Muscle of leg (tissue), 11 donors: Measurements from ENCODE around the gene KRT76. TPM values are rescaled to one million over a fixed set of nuclear protein-coding genes. Genes with fewer than 3 reads are reported as not detected.

Source experiments
- DNase-seq: peaks from one replicate; pipeline ENCODE4 v3.0.0; 2013
- H3K27ac ChIP-seq: one replicate; pipeline ENCODE4 v1.5.1; 2013; ENCODE audit warnings: mild to moderate bottlenecking, low read length, control low read depth
- H3K27me3 ChIP-seq: one replicate; pipeline ENCODE4 v1.6.1; 2013; ENCODE audit warnings: low read length; ENCODE audit not compliant: control insufficient read depth, insufficient read depth
- H3K36me3 ChIP-seq: one replicate; pipeline ENCODE4 v1.6.1; 2013; ENCODE audit warnings: low read length; ENCODE audit not compliant: control insufficient read depth, insufficient read depth
- H3K4me1 ChIP-seq: one replicate; pipeline ENCODE4 v1.6.1; 2013; ENCODE audit warnings: low read length; ENCODE audit not compliant: control insufficient read depth, insufficient read depth
- H3K4me3 ChIP-seq: one replicate; pipeline ENCODE4 v1.5.1; 2013; ENCODE audit warnings: low read length, control low read depth
- H3K9me3 ChIP-seq: replicated peaks from 2 replicates; pipeline ENCODE4 v1.6.1; 2013; ENCODE audit warnings: low read depth, low read length; ENCODE audit not compliant: control insufficient read depth
- WGBS: methylation state at CpG from one replicate; pipeline ENCODE4 v1.1.5; 2013; ENCODE audit warnings: missing lambda C conversion rate; ENCODE audit not compliant: insufficient coverage; 5-methylcytosine and 5-hydroxymethylcytosine counted together
- polyA plus RNA-seq, 8 donors: library from polyadenylated mRNA; unstranded; fragments of 120-200 nt; gene quantifications; one replicate each; pipeline versions ENCODE4 v1.2.1 to v1.2.3, GENCODE V29; 2013; ENCODE audit warnings: inconsistent platforms in 1 of 8, low replicate concordance in 1 of 8; ENCODE audit not compliant: insufficient read length in 8 of 8, insufficient read depth in 1 of 8
- total RNA-seq: library from RNA; stranded (reverse); fragments of 120-200 nt; gene quantifications from one replicate; pipeline ENCODE4 v1.2.4, GENCODE V29; 2013

The KRT76 gene
- total and polyA plus RNA-seq, 9 donors = not detected

GRCh38 chr12:52735816-52736632, 41.1 kb downstream of the KRT76 start:
- Histone ChIP-seq H3K4me3 (no peak overlapping the region), H3K27me3 (peaks cover 3% of the 10 kb centered on the region), H3K9me3 (no peaks in the 10 kb centered on the region), H3K36me3 (no peaks in the 10 kb centered on the region), H3K4me1 (no peaks in the 10 kb centered on the region), H3K27ac (no peak overlapping the region)
- no peak for DNase-seq
- WGBS = 74% methylated on average over 5 of the region's 5 CpGs

GRCh38 chr12:52735106-52735505, 42.0 kb downstream of the KRT76 start:
- no peaks in the 10 kb centered on the region for H3K4me1 ChIP-seq
- no peak for DNase-seq
- 76% methylated on average over 7 of the region's 8 CpGs for WGBS

GRCh38 chr12:52730793-52731192, 46.4 kb downstream of the KRT76 start:
- Histone ChIP-seq H3K27ac (no peak overlapping the region), H3K4me3 (no peak overlapping the region), H3K27me3 (peaks cover 3% of the 10 kb centered on the region), H3K36me3 (no peaks in the 10 kb centered on the region), H3K4me1 (no peaks in the 10 kb centered on the region), H3K9me3 (no peaks in the 10 kb centered on the region)
- WGBS = 41% methylated on average over 2 of the region's 2 CpGs
- DNase-seq = no peak

More at GRCh38 chr12:52735106-52735505, 42.0 kb downstream of the KRT76 start:
- Histone ChIP-seq H3K36me3 (no peaks in the 10 kb centered on the region), H3K27me3 (peaks cover 3% of the 10 kb centered on the region), H3K27ac (no peak overlapping the region), H3K9me3 (no peaks in the 10 kb centered on the region), H3K4me3 (no peak overlapping the region)

- 83% methylated on average over 12 of the region's 13 CpGs for WGBS
- Histone ChIP-seq H3K27me3 (peaks cover 3% of the 10 kb centered on the region), H3K4me3 (no peak overlapping the region), H3K4me1 (no peaks in the 10 kb centered on the region), H3K36me3 (no peaks in the 10 kb centered on the region), H3K9me3 (no peaks in the 10 kb centered on the region), H3K27ac (no peak overlapping the region)
- DNase-seq = no peak
Observed at GRCh38 chr12:52730383-52730782, 46.8 kb downstream of the KRT76 start.

- Histone ChIP-seq H3K9me3 (no peaks in the 10 kb centered on the region), H3K27ac (no peak overlapping the region), H3K4me1 (no peaks in the 10 kb centered on the region), H3K27me3 (peaks cover 2% of the 10 kb centered on the region), H3K4me3 (no peak overlapping the region), H3K36me3 (no peaks in the 10 kb centered on the region)
- no peak for DNase-seq
- WGBS = 66% methylated on average over 7 of the region's 10 CpGs
Observed at GRCh38 chr12:52729147-52729546, 48.0 kb downstream of the KRT76 start.

GRCh38 chr12:52728374-52728773, 48.8 kb downstream of the KRT76 start:
- Histone ChIP-seq H3K36me3 (no peaks in the 10 kb centered on the region), H3K4me3 (no peak overlapping the region), H3K27me3 (peaks cover 2% of the 10 kb centered on the region), H3K27ac (no peak overlapping the region), H3K9me3 (no peaks in the 10 kb centered on the region), H3K4me1 (no peaks in the 10 kb centered on the region)
- DNase-seq = no peak
- 100% methylated on average over 1 of the region's 2 CpGs for WGBS

GRCh38 chr12:52727037-52727436, 50.1 kb downstream of the KRT76 start:
- Histone ChIP-seq H3K4me1 (no peaks in the 10 kb centered on the region), H3K36me3 (no peaks in the 10 kb centered on the region), H3K9me3 (no peaks in the 10 kb centered on the region), H3K4me3 (no peak overlapping the region), H3K27ac (no peak overlapping the region), H3K27me3 (peaks cover 2% of the 10 kb centered on the region)
- 90% methylated on average over 3 of the region's 4 CpGs for WGBS
- DNase-seq = no peak

GRCh38 chr12:52726451-52726850, 50.7 kb downstream of the KRT76 start:
- Histone ChIP-seq H3K9me3 (no peaks in the 10 kb centered on the region), H3K27me3 (peaks cover 2% of the 10 kb centered on the region), H3K4me3 (no peak overlapping the region), H3K36me3 (no peaks in the 10 kb centered on the region), H3K4me1 (no peaks in the 10 kb centered on the region), H3K27ac (no peak overlapping the region)
- WGBS = 83% methylated on average over 1 of the region's 2 CpGs
- DNase-seq = no peak

- 94% methylated on average over 3 of the region's 3 CpGs for WGBS
- H3K27me3 ChIP-seq = peaks cover 5% of the 10 kb centered on the region
- H3K4me3 ChIP-seq = no peak overlapping the region
- no peak for DNase-seq
- no peaks in the 10 kb centered on the region for H3K4me1 ChIP-seq
- H3K9me3 ChIP-seq = no peaks in the 10 kb centered on the region
- H3K27ac ChIP-seq = no peak overlapping the region
- no peaks in the 10 kb centered on the region for H3K36me3 ChIP-seq
Observed at GRCh38 chr12:52724384-52724783, 52.8 kb downstream of the KRT76 start.

GRCh38 chr12:52722680-52723079, 54.5 kb downstream of the KRT76 start:
- H3K27me3 ChIP-seq = peaks cover 11% of the 10 kb centered on the region
- 31% methylated on average over 2 of the region's 2 CpGs for WGBS
- no peaks in the 10 kb centered on the region for H3K9me3 ChIP-seq
- no peak overlapping the region for H3K4me3 ChIP-seq
- H3K4me1 ChIP-seq = no peaks in the 10 kb centered on the region
- DNase-seq = no peak
- no peaks in the 10 kb centered on the region for H3K36me3 ChIP-seq
- H3K27ac ChIP-seq = no peak overlapping the region
